GM12864 (cell line): ENCODE measurements around the gene SGCD.
"Not testable (repeated sequence)": the region's sequence is repeated elsewhere in the genome, so short reads cannot be mapped to it uniquely, and the experiment has no call there.

ENCODE experiments used
- DNase-seq: peaks from one replicate; pipeline ENCODE4 v3.0.0-alpha.2; 2011; ENCODE audit warnings: low read depth
- H3K4me3 ChIP-seq: 2 replicates; pipeline ENCODE4 v1.5.1; 2011; ENCODE audit warnings: mild to moderate bottlenecking, low read depth, low read length, control low read depth
- TF ChIP-seq, protein P1 (sequence below): IDR thresholded peaks from 2 replicates; pipeline ENCODE4 v1.5.1; 2011; ENCODE audit warnings: low read depth, mild to moderate bottlenecking, moderate library complexity, low read length, control low read depth, inconsistent platforms; ENCODE audit errors: missing control alignments

SGCD gene

DNA sequence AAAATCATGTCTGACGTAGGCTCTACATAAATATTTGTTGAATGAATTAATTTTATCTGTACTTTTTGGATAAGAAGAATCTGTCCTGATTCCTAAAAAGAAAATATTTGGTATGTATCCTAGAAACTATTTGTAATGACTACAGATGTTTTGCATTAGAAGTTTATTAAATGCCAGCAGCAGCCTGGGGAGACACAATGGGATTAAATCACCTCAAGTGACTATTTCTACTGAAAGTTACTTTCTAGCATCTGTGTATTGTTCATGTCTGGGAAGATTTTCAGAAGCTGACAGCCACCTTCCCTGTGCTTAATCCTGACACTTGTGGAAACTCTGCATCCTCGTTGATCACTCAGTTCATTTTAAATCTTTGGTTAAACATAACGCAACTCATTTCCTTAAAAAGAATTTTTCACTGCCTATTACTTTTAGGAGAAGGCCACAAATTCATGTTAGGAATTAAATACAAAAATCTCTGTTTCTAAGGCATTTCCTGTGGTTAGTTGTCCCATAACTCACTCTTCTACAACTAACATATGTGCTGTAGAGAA lies 313.8 kb downstream of the SGCD start:
- no peak for DNase-seq
- TF ChIP-seq, protein P1, sequence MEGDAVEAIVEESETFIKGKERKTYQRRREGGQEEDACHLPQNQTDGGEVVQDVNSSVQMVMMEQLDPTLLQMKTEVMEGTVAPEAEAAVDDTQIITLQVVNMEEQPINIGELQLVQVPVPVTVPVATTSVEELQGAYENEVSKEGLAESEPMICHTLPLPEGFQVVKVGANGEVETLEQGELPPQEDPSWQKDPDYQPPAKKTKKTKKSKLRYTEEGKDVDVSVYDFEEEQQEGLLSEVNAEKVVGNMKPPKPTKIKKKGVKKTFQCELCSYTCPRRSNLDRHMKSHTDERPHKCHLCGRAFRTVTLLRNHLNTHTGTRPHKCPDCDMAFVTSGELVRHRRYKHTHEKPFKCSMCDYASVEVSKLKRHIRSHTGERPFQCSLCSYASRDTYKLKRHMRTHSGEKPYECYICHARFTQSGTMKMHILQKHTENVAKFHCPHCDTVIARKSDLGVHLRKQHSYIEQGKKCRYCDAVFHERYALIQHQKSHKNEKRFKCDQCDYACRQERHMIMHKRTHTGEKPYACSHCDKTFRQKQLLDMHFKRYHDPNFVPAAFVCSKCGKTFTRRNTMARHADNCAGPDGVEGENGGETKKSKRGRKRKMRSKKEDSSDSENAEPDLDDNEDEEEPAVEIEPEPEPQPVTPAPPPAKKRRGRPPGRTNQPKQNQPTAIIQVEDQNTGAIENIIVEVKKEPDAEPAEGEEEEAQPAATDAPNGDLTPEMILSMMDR: no peak
- no peak overlapping the region for H3K4me3 ChIP-seq

DNA sequence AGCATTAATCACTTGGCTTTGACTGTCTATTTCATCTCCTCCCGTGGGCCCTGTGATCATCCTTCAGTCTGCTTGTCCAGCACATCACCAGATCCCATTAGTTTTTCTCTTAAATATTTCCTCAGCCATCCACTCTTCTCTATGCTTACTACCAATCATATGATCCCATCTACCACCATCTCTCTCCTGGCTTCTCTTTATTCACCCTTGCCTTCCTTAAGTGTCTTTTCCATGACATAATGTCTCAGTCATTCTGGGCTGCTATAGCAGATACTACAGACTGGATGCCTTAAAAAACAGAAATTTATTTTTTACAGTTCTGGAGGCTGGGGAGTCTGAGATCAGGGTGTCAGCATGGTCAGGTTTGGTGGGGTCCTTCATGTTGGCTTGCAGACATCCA lies 314.7 kb downstream of the SGCD start:
- no peak for DNase-seq
- TF ChIP-seq, protein P1: no peak
- H3K4me3 ChIP-seq: no peak overlapping the region

DNA sequence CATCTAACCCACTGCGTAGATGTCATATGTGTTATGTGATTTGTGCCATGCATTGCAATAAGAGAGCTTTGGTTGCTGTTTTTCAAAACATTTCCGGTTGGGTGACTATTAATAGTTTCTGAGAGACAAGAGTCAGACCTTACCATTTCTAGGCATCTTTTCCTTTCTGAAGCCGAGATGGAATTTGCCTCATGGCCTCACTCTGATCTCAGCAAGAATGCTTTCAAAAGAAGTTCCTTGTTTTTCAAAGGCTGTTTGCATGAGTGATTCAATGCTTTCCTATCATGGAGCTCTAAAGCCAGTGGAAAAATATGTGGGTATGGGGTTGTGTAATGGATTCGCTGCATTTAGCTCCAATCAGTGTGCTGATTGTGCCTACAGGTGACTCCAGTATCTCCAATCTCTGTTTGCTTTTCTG lies 320.1 kb downstream of the SGCD start:
- TF ChIP-seq, protein P1: no peak
- DNase-seq: no peak
- H3K4me3 ChIP-seq: no peak overlapping the region

DNA sequence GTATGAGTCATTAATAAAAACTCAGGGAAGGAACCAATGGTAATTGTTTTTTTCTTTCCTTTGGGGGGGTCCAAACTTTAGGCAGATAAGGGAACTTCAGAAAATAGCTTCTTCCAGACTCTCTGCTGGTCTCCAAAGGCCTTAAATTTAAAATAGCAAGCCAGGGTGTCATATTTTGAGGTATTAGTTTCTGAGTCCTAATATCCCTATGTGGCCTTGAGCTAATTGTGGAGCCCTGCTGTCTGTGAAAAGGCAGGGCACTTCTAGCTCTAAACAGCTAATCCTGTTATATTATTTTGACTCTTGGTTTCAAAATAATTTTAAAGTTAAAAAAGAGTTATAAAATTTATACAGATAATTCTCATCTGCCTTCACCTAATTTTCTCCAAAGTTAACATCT lies 327.5 kb downstream of the SGCD start:
- DNase-seq: no peak
- no peak overlapping the region for H3K4me3 ChIP-seq
- TF ChIP-seq, protein P1: no peak

DNA sequence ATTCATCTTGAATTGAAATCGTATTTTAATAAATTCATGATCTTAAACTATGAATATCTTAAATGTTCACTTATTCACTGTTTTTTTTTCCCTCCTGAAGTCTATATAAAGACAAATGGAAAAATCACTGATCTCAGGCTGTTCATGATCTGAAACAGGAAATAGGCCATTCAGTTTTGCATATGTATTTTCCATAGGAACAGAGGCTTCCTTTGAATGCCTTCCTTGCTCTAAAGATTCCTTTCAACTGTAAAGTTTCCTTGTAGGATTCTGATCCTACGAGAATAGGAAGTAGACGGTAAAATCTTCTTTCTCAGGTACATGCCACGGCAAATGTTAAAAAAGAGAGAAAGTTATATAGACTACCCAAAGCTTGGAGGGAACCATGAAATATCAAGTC lies 328.8 kb downstream of the SGCD start:
- TF ChIP-seq, protein P1: no peak
- H3K4me3 ChIP-seq: no peak overlapping the region
- DNase-seq: no peak

DNA sequence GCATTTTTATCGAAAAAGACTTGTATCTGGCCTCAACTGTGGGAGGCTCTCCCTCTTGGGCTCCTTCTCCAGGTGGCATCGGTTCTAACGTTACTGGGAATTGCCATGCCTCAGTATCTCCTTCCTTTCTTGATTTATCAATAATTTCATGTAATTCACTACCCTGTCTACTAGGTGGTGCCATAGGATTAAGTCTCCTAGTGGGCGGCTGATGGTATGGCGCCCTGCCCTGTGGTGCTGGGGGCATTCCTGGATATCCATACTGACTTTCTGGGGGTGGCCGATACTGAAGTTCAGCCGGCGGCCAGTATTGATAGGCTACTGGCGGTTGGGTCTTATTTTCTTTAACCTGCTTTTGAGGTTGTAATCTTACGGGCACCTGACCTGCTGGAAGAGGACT lies 337.9 kb downstream of the SGCD start:
- not testable (repeated sequence) for DNase-seq, H3K4me3 ChIP-seq

DNA sequence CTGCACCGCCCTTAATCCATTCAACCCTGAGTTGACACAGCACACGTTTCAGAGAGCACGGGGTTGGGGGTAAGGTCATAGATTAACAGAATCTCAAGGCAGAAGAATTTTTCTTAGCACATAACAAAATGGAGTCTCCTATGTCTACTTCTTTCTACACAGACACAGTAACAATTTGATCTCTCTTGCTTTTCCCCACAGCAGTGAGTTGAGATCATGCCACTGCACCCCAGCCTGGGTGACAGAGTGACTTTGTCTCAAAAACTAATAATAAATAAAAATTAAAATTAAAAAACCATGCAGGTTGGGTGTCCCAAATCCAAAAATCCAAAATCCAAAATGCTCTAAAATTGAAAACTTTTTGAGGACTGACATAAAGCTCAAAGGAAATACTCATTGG lies 339.7 kb downstream of the SGCD start:
- not testable (repeated sequence) for DNase-seq, H3K4me3 ChIP-seq

DNA sequence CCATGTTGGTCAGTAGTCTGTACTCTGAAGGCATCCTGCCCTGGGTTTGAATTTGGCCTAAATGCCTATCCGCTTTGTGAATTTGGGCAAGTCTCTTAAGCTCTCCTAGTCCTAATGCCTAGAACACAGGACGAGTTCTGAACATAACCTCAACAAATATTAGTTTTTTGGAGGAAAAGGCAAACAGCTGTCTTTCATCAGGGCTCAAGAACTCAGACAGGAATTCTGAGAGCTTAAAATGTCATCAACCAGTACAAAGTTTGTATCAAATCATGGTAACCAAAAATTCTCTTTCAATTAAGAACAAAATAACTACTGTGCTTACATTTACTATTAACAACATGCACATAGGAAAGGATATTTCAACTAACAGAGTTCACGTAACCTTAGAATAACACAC lies 340.7 kb downstream of the SGCD start:
- DNase-seq: no peak
- H3K4me3 ChIP-seq: no peak overlapping the region
- TF ChIP-seq, protein P1: no peak
